T1000 (cell line): ENCODE measurements around the gene SLC35G3.
"Not testable (repeated sequence)": the region's sequence is repeated elsewhere in the genome, so short reads cannot be mapped to it uniquely, and the experiment has no call there.

Experiments used
- DNase-seq: peaks from one replicate; lab custom pipeline; 2025; ENCODE audit warnings: mixed read lengths; lab: John Stamatoyannopoulos, UW

SLC35G3 gene

DNA sequence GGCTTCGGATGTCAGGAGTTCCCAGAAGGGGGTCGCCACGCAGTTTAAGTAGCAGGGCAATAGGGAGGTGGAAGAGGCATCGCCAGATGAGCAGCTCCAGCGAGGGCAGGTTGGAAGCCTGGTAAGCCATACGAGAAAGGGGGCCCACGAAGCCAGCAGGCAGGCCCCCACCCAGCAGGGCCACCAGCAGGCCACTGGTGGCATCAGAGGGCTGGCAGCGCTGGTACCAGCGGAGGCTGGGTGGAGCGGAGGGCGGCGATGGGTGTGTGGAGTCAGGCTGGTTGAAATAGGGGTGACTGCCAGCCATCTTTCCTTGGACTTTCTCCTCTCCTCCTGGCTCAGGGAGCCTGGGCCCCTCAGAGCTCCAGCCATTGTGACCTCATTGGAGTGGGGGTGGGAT lies at the start of gene SLC35G3:
Gene SLC35G3, minus strand, starts transcription at position 393 of the 400 bp plus-strand sequence. Its CDS starts 86 bp downstream, at position 307.
- not testable (repeated sequence) for DNase-seq

GRCh38 chr17:35243561-35244340 lies 49.6 kb upstream of the SLC35G3 start:
- DNase-seq, result peak; percentile 11

DNA sequence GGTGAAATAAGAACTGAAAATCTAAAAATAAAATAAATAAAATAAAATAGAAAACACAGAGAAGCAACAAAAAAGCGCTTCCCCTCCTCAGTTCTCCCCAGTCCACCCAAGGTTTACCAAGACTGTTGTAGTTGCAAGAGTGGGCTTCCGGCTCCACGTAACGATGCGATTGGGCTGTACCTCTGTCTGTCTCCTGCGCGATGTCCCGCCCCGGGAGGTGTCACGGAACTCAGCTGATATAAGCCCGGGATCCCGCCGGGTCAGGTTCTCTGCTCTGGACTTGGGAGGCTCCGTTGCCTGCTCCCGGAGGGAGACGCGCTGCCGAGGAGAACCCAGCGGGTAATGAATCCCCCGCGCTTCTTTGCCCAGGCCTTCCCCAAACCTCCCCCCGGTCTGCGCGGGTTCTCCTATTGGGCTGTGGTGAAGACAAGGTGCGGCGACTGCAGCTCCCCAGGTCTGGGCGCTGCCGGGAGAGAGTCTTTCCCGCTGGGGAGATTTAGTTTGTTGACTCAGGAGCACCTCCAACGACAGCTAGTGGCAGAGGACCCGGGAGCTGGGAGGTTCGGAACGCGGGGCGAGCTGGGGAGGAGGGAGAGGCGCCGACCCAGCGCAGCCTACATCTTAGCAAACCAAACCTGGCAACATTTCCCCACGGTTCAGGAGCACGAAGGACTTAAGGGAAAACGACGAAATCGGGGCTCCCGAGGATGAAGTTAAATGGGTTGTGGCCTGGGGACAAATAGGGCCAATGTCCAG lies 48.8 kb upstream of the SLC35G3 start, which contains the start of gene SLFN5:
Gene SLFN5, plus strand, starts transcription at position 268 of the 756 bp plus-strand sequence. CDS start 15,619 bp downstream, outside the sequence.
- peak; percentile 93 for DNase-seq

- no peak for DNase-seq
Observed at GRCh38 chr17:35242158-35242804, 48.1 kb upstream of the SLC35G3 start.

- DNase-seq, result no peak
Observed at GRCh38 chr17:35241520-35241919, 47.3 kb upstream of the SLC35G3 start.

GRCh38 chr17:35240861-35241260 lies 46.7 kb upstream of the SLC35G3 start:
- DNase-seq, result no peak

DNA sequence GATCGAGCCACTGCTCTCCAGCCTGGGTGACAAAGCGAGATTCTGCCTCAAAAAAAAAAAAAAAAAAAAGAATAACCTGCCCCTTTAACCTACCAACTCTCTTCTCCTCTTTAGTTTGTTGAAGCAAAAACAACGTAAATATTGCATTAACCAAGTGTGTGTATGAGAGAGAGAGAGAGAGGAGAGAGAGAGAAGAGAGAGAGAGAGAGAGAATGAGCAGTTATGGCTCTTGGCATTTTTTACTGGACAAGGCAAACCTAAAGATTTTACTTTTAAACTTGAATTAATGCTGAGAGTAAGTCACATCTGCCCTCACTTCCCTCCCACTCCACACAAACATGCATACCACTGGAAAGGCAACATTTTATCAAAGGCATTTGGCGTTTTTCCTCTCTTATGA lies 45.6 kb upstream of the SLC35G3 start:
- no peak for DNase-seq

- no peak for DNase-seq
Observed at GRCh38 chr17:35238821-35239220, 44.6 kb upstream of the SLC35G3 start.

DNA sequence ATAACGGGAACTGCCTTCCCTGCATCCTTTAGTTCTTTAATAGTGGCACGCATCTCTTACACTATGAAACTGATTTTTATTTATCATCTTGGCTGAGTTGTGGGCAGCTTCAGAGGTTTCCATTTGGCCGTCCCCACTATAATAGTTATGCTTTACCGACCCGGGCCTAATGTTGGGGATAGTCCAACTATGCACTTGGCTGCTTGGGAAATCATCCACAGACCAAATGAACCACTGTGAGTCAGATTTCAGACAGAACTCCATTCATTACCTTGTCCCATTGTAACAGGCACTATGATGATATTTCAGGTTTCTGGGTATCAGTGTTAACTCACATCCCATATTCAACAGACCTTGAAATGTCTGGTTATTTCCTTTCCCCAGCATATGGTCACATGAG lies 42.6 kb upstream of the SLC35G3 start:
- no peak for DNase-seq

- DNase-seq, result no peak
Observed at GRCh38 chr17:35235917-35236316, 41.7 kb upstream of the SLC35G3 start.

DNA sequence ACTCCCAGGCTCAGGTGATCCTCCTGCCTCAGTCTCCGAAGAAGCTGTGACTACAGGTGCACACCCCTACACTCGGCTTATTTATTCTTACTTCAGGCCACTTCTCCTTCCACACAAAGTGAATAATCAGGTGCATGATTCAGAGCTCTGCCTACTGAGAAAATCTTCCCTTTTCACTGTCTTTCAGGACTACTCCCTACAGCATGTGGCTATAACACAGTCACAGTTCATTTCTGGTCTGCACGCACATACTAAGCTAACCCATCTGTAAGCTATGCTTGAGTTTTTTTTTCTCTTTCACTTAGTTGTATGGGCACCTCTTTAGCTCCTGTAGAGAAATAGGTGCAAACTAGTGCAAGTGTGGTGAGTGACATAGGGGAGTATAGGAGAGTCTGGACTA lies 41.1 kb upstream of the SLC35G3 start:
- DNase-seq, result no peak

DNA sequence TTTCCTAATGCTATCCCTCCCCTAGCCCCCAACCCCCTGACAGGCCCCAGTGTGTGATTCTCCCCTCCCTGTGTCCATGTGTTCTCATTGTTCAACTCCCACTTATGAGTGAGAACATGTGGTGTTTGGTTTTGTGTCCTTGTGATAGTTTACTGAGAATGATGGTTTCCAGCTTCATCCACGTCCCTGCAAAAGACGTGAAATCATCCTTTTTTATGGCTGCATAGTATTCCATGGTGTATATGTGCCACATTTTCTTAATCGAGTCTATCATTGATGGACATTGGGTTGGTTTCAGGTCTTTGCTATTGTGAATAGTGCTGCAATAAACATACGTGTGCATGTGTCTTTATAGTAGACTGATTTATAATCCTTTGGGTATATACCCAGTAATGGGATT lies 40.1 kb upstream of the SLC35G3 start:
- not testable (repeated sequence) for DNase-seq

DNA sequence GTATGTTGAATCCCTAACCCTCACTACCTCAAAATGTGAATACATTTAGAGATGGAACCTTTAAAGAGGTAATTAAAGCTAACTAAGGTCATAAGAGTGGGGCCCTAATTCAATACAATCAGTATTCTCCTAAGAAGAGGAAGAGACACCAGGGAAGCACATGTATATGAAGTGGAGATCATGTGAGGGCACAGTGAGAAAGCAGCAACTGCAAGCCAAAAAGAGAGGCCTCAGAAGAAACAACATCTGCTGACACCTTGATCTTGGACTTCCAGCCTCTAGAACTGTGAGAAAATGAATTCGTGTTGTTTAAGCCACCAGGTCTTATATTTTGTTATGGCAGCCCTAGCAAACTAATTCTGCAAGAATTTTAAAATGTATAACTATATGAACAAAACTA lies 35.4 kb upstream of the SLC35G3 start:
- no peak for DNase-seq

GRCh38 chr17:35227546-35227945 lies 33.4 kb upstream of the SLC35G3 start:
- DNase-seq, result no peak

DNA sequence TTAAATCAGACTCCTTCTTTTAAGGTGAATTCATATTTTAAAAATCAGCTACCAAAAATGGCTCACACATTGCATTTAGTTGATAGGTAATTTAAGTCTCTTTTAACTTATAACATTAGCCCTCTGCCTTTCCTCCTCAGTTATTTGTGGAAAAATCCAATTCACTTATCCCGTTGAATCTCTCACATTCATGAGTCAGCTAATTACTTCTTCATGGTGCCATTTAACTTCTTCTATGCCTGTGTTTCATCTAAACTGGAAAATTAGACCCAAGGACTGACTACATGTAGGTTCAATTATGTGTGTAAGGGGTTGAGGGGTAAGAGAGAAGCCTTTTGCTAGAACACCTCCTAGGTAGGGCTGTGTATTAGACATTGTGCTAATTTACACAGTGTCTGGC lies 30.2 kb upstream of the SLC35G3 start:
- no peak for DNase-seq

- DNase-seq, result no peak
Observed at GRCh38 chr17:35222452-35222851, 28.3 kb upstream of the SLC35G3 start.

- DNase-seq, result no peak
Observed at GRCh38 chr17:35218915-35219314, 24.7 kb upstream of the SLC35G3 start.

DNA sequence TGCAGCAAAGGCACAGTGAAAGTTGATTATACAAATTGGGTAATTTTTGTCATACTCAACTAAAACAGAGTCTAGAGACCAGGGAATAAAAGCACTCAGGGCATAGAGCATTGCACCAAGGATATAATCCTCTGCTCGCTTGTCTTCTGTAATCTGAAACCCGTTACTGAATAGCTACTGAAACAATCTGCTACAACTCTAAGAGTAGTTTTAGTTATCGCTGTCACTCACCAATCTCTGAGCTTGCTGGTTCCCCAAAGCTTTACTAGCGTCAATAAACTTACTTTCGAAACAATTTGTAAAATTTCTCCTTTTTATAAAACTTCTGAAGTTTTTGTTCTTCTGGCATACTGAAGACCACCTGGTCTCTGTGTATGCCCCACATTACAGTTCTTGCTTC lies 22.9 kb upstream of the SLC35G3 start:
- DNase-seq, result no peak

GRCh38 chr17:35214631-35215273 lies 20.6 kb upstream of the SLC35G3 start:
- DNase-seq, result no peak

DNA sequence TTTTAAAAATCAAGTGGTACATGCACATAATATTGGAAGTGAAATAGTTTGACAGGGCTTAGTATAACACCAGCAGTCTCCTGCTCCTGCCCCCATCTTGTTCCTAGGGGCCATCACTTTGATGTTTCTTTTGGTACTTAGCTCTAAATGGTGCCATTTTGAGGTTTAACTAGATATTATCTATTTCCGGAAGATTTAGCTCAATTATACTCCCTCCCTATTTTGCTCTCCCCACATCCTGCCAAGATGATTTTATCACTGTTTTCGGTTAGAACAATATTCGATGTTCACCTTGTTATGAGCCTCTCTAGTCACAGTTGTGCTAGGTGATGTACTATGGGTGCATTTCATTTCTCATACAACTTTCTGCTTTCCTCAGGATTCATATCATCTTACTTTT lies 20.0 kb upstream of the SLC35G3 start:
- no peak for DNase-seq

DNA sequence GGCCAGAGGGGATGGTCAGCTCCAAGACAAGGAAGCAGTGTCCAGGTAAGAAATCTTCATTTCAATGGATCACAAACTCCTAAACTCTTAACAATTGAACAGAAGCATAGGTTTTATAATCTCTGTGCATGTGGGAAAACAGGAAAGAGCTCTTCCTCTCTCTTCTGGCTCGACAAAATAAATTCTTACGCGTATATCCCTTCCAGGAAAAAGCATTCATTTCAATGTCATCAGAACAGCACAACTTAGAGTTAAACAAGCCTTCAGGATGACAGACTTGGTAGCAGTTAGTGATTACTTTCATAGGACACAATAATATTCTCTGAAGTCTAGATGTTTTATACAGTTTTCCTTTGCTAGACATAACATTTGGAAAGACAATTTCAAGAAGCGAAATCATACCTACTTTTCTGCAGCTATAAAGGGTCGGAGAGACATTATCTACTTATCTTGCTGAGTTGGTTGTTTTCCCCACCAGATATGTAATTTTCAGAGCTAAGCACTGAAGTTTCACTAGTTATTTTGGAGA lies 19.3 kb upstream of the SLC35G3 start:
- no peak for DNase-seq

- no peak for DNase-seq
Observed at GRCh38 chr17:35212668-35213067, 18.5 kb upstream of the SLC35G3 start.
